Muscle of arm (tissue), 12 donors: ENCODE results near the gene GATAD1. TPM values are rescaled to one million over a fixed set of nuclear protein-coding genes. Genes with fewer than 3 reads are reported as not detected.
"Not testable (repeated sequence)": the region's sequence is repeated elsewhere in the genome, so short reads cannot be mapped to it uniquely, and the experiment has no call there.

Source experiments
- DNase-seq: peaks from one replicate; pipeline ENCODE4 v3.0.0-alpha.2; 2013
- polyA plus RNA-seq, 12 donors: library from polyadenylated mRNA; unstranded; fragments of 120-200 nt; gene quantifications; one replicate each; pipeline ENCODE4 v1.2.1, GENCODE V29; 2013; ENCODE audit not compliant: insufficient read length in 12 of 12

GATAD1 gene
- polyA plus RNA-seq, 12 donors, result 19.3 to 43.3 (median 29.5) TPM; not detected in 1

DNA sequence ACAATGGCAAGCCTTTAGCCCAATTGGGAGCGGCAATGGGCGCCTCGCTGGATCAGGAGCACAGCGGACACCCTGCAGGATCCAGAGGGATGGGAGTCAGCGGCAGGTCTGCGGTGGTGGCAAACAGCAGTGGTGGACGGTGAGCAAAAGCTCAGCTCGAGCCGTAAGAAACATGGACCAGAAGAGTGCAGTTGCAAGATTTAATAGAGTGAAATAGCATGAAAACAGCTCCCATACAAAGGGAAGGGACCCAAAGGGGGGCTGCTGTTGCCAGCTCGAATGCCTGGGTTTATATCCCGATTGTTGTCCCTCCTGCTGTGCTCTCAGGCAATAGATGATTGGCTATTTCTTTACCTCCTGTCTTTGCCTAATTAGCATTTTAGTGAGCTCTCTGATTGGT is 30.4 kb downstream of the GATAD1 start, which contains the start of gene ERVW-1:
Gene ERVW-1, minus strand, starts transcription at position 266 of the 400 bp plus-strand sequence. CDS start 7,565 bp downstream, outside the sequence.
- DNase-seq, result not testable (repeated sequence)

DNA sequence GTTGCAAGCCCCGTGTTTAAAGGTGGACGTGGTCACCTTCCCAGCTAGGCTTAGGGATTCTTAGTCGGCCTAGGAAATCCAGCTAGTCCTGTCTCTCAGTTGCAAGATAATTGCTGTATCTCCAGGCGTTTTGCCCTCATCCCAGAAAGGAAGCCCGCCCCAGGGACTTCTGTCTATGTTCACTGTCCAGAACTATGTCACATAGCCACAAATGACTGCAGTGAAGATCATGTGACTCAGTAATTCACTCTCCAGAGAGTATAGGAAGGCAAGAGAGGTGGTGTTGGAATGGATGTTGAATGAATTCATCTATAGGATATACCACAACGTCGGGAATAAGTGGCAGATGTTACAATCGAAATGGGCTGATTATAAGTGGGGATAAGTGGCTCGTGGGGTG is 30.8 kb downstream of the GATAD1 start:
- DNase-seq, result no peak

DNA sequence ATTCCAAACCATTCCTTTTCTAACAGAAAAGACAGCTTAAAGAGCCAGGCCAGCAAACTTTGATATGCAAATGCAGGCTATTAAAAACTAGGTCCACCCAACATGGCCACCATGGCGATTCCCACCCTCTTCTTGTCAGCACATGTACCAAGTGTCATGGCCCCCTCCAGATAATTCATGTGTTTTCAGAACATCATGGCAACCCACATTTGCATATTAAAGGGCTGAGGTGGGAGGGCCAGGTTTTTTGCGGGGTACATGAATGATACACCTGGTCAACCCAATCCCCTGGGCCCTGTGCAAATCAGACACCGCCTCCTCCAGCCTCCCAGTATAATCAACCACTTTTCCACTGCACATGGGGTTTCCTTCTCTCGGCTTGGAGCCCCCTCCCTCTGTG is 31.4 kb downstream of the GATAD1 start:
- no peak for DNase-seq

DNA sequence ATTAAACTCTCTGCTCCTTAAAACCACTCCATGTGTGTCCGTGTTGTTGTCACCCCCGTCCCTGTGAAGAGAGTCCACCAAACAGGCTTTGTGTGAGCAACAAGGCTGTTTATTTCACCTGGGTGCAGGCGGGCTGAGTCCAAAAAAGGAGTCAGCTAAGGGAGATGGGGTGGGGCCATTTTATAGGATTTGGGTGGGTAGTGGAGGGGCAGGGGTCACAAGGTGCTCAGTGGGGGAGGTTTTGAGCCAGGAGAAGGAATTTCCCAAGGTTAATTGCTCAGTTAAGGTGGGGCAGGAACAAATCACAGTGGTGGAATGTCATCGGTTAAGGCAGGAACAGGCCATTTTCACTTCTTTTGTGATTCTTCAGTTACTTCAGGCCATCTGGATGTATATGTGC is 31.9 kb downstream of the GATAD1 start:
- not testable (repeated sequence) for DNase-seq

DNA sequence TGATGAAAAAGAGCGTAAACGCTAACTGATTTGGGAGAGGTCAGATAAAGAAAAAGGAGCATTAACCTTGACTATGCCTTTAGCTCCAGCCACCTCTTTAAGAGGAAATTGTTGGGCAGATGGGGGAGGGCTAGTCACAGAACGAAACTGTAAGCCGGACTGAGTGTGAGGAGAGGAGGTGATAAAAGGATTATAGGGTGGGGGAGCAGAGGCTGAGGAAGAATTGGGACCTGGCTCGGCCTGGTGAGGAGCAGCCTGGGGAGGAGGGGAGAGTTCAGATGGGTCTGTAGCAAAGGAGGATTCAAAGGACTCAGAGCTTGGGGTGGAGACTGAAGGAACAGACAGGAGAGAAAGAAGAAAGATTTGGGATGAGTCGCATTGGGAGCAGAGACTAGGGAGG is 36.3 kb downstream of the GATAD1 start:
- not testable (repeated sequence) for DNase-seq

DNA sequence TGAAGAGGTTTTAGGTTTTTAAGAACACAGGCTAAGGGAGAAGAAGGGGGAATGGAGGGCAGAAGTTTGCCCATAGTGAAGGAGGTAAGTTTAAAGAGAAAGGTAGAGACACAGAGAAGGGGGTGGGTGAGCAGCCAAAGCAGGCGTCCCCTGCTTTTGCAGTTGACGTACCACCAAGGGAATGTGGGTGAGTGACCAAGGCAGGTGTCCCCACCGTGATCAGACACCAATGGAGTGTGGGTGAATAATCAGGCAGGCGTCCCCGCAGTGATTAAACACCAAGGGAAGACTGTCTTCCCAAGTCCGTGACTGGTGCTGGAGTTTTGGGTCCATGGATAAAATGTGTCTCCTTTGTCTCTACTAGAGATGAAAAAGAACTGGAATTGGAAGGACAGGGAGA is 36.9 kb downstream of the GATAD1 start:
- not testable (repeated sequence) for DNase-seq

DNA sequence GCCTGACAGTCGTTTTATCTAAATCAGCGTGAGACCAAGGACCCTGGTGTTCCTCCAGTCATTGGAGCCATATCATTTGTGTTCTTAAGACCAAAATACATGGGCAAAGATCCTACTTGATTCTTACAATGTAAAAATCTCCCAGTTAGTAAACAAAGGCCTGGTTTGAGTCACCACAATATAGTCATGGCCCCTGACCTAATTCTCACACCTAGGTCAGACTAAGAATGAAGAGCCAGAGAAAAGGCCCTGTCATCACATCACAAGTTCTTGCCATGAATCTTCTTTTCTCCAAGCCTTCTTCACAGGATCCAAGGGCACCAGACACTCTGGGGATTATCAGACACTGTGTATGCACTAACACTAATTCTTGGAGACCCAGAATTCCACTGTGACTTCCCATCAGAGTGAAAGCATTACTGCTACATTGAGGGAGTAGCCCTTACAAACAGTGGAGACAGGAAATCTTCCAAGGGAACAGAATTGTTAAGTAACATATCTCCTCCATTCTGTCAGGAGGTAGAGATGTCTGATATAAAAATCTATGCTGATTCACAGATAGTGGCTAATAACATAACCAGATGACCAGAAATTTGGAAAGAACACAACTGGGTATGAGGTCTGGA is 38.1 kb downstream of the GATAD1 start:
- DNase-seq, result no peak

DNA sequence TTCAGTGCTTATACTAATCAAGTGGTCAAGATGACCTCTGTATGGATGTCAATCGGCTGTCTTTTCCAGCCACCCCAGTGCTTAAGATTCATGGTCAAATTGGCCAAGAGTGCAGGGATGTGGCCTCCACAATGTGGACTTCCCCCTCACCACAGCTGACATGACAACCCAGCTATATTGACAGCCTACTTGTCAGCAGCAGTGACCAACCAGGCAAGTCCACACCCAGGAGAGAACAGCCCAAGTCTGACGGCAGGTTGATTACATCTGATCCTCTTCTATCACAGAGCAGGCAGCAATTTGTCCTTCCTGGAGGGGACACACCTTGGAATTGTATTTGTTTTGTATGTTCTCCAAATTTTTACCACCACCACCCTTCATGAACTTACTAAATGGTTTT is 38.7 kb downstream of the GATAD1 start:
- DNase-seq, result no peak

DNA sequence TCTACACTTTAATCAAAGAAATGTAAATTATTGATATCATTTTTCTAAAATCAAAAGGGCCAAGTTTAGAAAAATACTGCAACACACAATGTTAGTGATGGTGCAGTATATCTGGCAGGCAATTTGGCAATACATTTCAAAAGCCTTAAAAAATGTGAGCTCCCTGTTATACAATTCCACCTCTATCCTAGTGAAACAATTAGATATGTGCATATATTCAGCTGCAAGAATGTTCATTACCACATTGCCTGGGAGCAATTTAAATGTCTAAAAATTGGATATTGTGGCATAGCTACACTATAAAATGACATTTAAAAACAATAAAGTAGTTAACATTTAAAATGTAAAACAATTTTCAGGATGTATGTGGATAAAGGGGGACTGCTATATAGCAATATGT is 40.5 kb downstream of the GATAD1 start:
- DNase-seq, result no peak

DNA sequence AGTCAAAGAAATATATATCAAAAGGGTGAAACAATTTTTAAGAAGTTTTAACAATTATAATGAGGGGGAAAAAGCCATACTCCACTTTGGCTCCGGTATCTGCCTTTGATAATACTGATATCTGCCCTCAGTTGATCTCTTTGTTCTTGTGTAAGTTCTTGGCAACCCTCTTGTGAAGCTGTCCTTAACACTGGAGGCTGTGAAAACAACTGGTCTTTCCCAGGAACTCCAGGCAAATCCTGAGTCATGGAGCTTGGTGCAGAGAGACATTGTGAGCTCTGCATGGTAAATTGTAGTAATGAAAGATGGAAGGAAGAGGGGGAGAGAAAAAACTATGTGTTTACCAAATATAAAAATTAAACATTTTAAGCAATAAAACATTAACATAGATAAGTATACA is 42.4 kb downstream of the GATAD1 start:
- DNase-seq, result no peak

DNA sequence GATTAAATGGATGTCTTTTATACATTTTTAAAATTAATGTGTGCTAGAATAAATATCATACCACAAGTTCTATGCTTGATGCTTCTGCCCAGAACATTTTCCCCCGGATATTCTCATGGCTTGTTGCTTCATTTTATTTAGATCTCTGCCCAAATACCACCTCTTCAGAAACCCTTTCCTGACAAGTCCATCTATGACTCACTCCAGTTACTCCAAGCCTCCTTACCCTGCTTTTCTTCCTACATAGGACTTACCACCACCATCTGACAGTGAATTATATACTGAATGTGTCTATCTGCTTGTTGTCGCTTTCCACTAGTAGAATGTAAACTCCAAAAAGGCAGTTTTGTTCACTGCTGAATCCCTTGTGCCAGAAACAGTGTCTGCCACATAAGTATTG is 49.6 kb downstream of the GATAD1 start:
- no peak for DNase-seq

DNA sequence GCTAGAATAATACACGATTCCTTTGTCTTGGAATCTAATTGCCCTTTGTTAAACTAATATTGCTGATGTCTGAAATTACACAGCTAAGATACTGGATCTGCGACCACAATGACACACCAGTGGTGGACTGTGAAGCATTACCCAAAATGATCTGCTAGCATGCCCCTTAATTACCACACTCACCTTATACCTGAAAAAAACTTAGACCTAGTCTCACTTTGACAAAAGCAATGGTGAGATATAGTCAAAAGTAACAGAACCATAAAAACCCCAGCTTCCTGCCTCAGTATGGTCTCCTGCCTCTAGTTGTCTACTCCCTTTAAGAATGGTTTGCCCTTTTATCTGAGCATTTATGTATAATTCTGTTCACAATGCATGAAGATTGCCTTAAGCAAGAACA is 51.3 kb downstream of the GATAD1 start:
- DNase-seq, result no peak

DNA sequence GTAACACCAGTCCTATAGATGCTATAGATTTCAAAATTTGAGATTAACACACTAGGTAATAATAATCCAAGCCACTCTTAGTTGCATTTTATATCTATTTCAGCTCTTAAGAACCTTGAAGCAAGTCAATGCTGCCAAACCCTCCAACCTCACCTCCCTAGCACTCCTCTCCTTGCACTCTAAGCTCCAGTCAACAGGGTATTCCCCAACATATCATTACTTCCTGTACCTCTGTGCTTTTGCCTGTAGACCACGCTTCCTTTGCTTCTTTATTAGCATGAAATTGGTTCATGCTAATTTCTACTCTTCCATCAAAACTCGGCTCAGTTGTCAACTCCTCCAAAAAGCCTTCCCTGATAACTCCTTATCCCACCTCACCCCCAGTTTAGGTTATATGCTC is 56.5 kb downstream of the GATAD1 start:
- DNase-seq, result no peak

DNA sequence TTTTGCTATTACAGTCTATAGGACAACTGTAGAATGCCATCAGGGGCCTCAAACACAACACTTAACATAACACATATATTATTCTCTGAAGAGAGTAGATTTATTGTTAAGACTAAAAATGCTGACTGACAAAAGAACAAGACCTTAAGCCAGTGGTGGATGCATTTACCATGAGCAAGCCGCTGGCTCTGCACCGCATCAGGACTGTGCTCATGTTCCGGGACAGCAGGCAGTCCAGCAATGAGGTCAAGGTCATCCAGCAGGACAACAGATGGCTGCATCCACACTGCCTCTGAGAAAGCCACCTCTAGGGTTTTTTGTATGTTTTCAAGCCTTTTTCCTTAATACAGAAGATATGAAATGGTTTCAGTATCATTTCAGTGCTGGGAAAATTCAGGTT is 57.3 kb downstream of the GATAD1 start:
- DNase-seq, result no peak

DNA sequence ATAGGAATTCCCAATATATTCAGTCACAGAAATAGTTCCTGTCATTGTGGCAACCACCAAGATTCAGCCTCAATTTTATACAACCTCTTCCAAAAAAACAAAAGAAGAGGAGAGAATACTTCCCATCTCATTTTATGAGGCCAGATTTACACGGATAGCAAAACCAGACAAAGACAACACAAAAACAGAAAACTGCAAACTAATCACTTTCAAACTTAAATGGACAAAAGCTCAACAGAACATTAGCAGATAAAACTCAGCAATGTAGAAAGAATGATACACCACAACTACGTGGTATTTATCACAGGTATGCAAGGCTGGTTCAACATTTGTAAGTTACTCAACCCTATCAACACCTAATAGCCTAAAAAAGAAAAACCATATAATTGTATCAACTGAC is 59.1 kb downstream of the GATAD1 start:
- DNase-seq, result no peak

DNA sequence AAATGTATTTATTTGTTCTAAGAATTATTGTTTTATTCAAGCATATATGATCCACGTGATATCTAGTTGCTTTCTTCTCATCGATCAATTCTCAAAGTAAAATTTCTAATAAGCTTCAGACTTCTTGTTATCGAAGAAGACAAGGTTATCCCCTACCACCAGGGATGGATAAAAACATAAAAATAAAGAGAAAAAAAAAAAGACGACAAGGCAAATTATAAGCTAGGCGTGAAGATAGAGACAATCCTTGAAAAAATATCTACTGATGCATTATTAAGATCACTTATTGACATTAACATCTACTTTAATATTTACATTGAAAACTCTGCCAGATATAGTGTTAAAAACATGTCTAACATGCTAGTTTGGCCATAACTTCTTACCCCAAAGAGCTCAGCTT is 61.7 kb downstream of the GATAD1 start:
- no peak for DNase-seq

Other genes starting within 250 kb of the GATAD1 start
- 10 to 100 TPM in 11 of 12 donors, not detected in 1; 24.2 to 73.0 (median 29.6) TPM for gene KRIT1, start 201.6 kb upstream of the GATAD1 start, polyA plus RNA-seq
- 10 to 100 TPM in 11 of 12 donors, not detected in 1; 20.0 to 55.0 (median 26.3) TPM for gene ANKIB1, start 201.5 kb upstream of the GATAD1 start, polyA plus RNA-seq
- 1 to 10 TPM in 7 of 12 donors, under 1 TPM in 3, not detected in 2; 0.39 to 2.4 (median 1.4) TPM for gene ERVW-1, start 30.5 kb downstream of the GATAD1 start, polyA plus RNA-seq
- gene PEX1, start 81.0 kb downstream of the GATAD1 start, polyA plus RNA-seq, result 10 to 100 TPM in 11 of 12 donors, not detected in 1; 16.7 to 36.4 (median 28.4) TPM
- 10 to 100 TPM in 10 of 12 donors, 1 to 10 TPM in 1, not detected in 1; 9.6 to 17.4 (median 13.9) TPM for gene RBM48, start 81.3 kb downstream of the GATAD1 start, polyA plus RNA-seq
- gene FAM133B, start 142.9 kb downstream of the GATAD1 start, polyA plus RNA-seq, result 100 to 1,000 TPM in 1 of 12 donors, 10 to 100 TPM in 10, not detected in 1; 23.5 to 133 (median 33.1) TPM